Duodenal mucosa (tissue), 2 donors: ENCODE measurements around the gene SCD5.

Experiments used
- H3K27ac ChIP-seq: one replicate; pipeline ENCODE4 v1.7.0; 2013; ENCODE audit warnings: low read depth, low read length
- H3K27me3 ChIP-seq, 2 donors: one replicate each; pipeline ENCODE4 v1.7.0; 2013; ENCODE audit warnings: low read length in 2 of 2, control low read depth in 1 of 2; ENCODE audit not compliant: insufficient read depth in 2 of 2, control insufficient read depth in 1 of 2
- H3K36me3 ChIP-seq, 2 donors: one replicate each; pipeline ENCODE4 v1.7.0; 2013; ENCODE audit warnings: low read length in 2 of 2, control low read depth in 1 of 2; ENCODE audit not compliant: insufficient read depth in 2 of 2, control insufficient read depth in 1 of 2
- H3K4me1 ChIP-seq, 2 donors: one replicate each; pipeline ENCODE4 v1.7.0; 2013; ENCODE audit warnings: low read length in 2 of 2, control low read depth in 1 of 2; ENCODE audit not compliant: insufficient read depth in 2 of 2, control insufficient read depth in 1 of 2
- H3K4me3 ChIP-seq, 2 donors: one replicate each; pipeline ENCODE4 v1.7.0; 2013; ENCODE audit warnings: low read length in 2 of 2, low read depth in 1 of 2
- H3K9ac ChIP-seq, 2 donors: one replicate each; pipeline ENCODE4 v1.7.0; 2013; ENCODE audit warnings: low read length in 2 of 2, low read depth in 1 of 2
- H3K9me3 ChIP-seq, 2 donors: one replicate each; pipeline ENCODE4 v1.7.0; 2013; ENCODE audit warnings: low read length in 2 of 2, control low read depth in 1 of 2; ENCODE audit not compliant: control insufficient read depth in 1 of 2

SCD5 gene

DNA sequence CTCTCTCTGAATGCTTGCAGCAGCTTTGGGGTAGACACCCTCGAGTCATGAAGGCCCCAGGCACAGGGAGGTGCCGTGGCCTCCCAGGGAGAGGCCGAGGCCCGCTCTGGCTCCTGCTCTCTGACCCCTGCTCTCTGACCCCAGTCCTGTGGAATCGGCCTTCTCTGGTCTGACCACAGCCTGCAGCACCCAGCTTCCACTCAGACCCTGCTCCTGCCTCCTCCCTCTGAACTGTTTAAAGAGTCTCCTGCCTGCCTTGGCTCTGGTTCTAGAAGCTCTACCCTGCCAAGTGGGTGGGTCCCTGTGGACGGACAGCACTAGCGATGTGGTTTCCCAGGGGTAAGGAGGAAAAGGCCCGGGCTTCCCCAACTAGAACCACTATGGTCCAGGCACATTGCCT is 158.6 kb downstream of the SCD5 start:
- H3K27ac ChIP-seq = no peak overlapping the region
- no peaks in the 10 kb centered on the region for H3K27me3 ChIP-seq
- H3K9me3 ChIP-seq = no peaks in the 10 kb centered on the region
- H3K4me1 ChIP-seq = no peaks in the 10 kb centered on the region
- no peak overlapping the region for H3K9ac ChIP-seq
- no peaks in the 10 kb centered on the region for H3K36me3 ChIP-seq
- no peak overlapping the region for H3K4me3 ChIP-seq

DNA sequence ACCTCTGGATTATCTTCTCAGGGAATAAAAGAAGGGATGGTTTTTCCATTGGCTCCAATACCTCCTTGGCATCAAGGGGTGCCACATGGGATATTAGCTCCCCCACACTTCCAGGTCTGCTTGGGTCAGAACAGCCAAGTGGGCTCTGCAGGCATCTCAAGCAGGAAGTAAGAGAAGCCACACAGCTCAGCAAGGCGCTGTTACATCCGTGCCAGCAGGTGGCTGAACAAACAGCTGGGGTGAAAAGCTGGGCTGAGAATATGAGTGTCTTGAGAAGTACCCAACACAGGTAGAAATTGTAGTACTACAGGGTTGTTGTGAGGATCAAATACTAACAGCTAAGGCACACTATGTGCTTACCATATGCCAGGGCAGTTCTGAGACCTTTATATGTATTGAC is 160.1 kb downstream of the SCD5 start:
- Histone ChIP-seq H3K9me3 (no peaks in the 10 kb centered on the region), H3K4me3 (no peak overlapping the region), H3K27me3 (no peaks in the 10 kb centered on the region), H3K27ac (no peak overlapping the region), H3K9ac (no peak overlapping the region), H3K4me1 (no peaks in the 10 kb centered on the region), H3K36me3 (no peaks in the 10 kb centered on the region)

GRCh38 chr4:82630079-82630478 is 168.5 kb downstream of the SCD5 start:
- no peak overlapping the region for H3K27ac ChIP-seq
- no peaks in the 10 kb centered on the region for H3K36me3 ChIP-seq
- H3K4me1 ChIP-seq = peaks cover 0 to 4% of the 10 kb centered on the region in 2 donors

GRCh38 chr4:82629238-82630000 is 169.2 kb downstream of the SCD5 start:
- no peaks in the 10 kb centered on the region for H3K27me3 ChIP-seq
- H3K9ac ChIP-seq = no peak overlapping the region
- no peak overlapping the region for H3K27ac ChIP-seq
- H3K36me3 ChIP-seq = no peaks in the 10 kb centered on the region
- no peaks in the 10 kb centered on the region for H3K9me3 ChIP-seq
- H3K4me3 ChIP-seq = no peak overlapping the region
- peaks cover 0 to 4% of the 10 kb centered on the region in 2 donors for H3K4me1 ChIP-seq

More at GRCh38 chr4:82630079-82630478, 168.5 kb downstream of the SCD5 start:
- H3K4me3 ChIP-seq = no peak overlapping the region
- H3K9ac ChIP-seq = no peak overlapping the region
- H3K9me3 ChIP-seq = no peaks in the 10 kb centered on the region
- no peaks in the 10 kb centered on the region for H3K27me3 ChIP-seq

DNA sequence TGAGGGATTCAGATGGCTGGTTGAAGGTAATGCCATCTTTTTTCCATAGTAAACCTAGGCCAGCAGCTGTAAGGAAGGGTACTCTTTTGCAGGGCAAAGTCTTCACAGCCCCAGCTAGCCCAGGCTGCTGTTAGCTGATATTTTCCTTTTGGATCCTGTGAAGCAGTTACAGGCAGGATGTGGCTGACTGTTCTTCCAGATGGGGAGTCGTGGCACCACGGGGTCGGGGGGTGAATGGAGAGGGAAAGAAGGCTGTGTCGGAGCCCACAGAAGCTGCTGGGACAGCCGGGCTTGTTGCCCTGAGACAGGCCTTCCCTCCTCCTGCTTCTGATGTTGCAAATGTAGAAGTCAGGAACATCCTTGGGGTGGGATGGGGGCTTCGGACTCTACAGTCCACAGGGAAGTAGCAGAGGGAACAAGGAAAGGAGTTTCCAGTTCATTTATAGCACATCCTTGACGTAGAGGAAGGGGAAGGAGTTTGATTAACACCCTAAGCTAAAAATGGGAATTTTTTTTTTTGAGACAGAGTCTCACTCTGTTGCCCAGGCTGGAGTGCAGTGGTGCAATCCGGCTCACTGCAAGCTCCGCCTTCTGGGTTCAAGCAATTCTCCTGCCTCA is 172.2 kb downstream of the SCD5 start:
- Histone ChIP-seq H3K27me3 (no peaks in the 10 kb centered on the region), H3K9me3 (no peaks in the 10 kb centered on the region), H3K27ac (no peak overlapping the region), H3K9ac (no peak overlapping the region), H3K4me3 (no peak overlapping the region), H3K36me3 (no peaks in the 10 kb centered on the region), H3K4me1 (peaks cover 0 to 4% of the 10 kb centered on the region in 2 donors)

DNA sequence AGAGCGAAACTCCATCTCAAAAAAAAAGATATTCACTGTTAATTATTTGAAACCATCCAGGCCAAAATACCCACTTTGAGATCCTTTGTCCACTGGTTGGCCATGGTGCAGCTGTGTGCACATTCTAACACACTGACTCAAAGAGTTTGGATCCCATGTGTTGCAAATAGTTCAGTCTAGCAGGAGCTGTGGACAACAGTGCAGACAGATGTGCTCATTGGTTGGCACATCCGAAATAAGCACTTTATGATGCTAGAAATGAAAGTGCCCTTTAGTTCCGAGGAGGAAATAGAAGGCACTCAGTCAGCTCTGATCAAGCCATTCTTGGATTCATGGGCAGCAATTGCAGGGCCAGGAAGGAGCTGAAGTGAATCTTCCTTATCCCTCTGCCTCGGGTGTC is 173.8 kb downstream of the SCD5 start:
- H3K4me3 ChIP-seq = no peak overlapping the region
- H3K9ac ChIP-seq = no peak overlapping the region
- no peaks in the 10 kb centered on the region for H3K27me3 ChIP-seq
- no peak overlapping the region for H3K27ac ChIP-seq
- no peaks in the 10 kb centered on the region for H3K9me3 ChIP-seq
- peaks cover 0 to 4% of the 10 kb centered on the region in 2 donors for H3K4me1 ChIP-seq
- H3K36me3 ChIP-seq = no peaks in the 10 kb centered on the region

- Histone ChIP-seq H3K36me3 (no peaks in the 10 kb centered on the region), H3K4me3 (no peak overlapping the region), H3K27me3 (no peaks in the 10 kb centered on the region), H3K9ac (no peak overlapping the region), H3K27ac (no peak overlapping the region), H3K4me1 (peaks cover 0 to 12% of the 10 kb centered on the region in 2 donors), H3K9me3 (no peaks in the 10 kb centered on the region)
Measured at GRCh38 chr4:82623121-82623683, 175.4 kb downstream of the SCD5 start.

DNA sequence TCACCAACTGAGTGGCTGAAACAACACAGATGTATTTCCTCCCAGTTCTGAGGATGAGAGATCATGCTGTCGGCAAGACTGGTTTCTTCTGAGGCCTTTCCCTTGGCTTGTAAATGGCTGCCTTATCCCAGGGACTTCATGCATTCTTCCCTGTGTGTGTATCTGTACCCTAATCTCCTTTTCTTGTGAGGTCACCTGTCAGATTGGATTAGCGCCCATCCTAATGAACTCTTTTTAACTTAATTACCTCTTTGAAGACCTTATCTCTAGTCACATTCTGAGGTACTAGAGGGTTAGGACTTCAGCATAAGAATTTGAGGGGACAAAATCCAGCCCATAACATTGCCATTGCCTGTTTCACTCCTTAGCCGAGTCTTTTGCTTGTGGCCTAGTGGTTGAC is 177.3 kb downstream of the SCD5 start:
- peaks cover 0 to 7% of the 10 kb centered on the region in 2 donors for H3K4me1 ChIP-seq
- no peaks in the 10 kb centered on the region for H3K9me3 ChIP-seq
- H3K4me3 ChIP-seq = no peak overlapping the region
- H3K27ac ChIP-seq = no peak overlapping the region
- no peaks in the 10 kb centered on the region for H3K36me3 ChIP-seq
- no peak overlapping the region for H3K9ac ChIP-seq
- H3K27me3 ChIP-seq = no peaks in the 10 kb centered on the region

DNA sequence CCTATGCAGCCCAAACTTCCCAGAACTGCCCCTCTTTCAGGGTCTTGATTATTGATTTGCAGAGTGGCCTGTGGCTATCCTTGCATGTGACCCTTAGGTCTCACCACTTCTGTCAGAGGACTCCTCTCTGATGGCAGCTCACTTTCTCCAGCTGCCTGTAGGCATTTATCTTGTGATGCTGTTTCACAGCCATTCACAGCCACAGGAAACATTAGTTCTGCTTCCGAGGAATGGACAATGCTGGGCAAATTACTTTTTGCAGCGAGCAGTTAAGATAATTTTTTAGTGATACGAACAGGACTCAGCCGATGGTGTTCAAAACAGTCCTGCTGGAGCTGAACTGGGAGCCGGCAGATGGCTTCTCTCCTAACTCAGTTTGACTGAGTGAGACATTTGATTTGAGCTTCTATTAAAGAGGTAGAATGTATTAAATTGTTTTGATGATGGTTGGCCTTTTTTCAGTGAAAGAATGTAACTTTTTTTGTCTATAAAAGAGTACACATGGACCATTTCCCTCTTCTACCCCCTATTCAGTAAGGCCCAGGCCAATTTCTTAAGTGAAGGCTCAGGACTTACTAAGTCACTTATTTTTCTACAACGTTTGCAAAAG is 178.4 kb downstream of the SCD5 start:
- Histone ChIP-seq H3K4me3 (no peak overlapping the region), H3K4me1 (peaks cover 0 to 7% of the 10 kb centered on the region in 2 donors), H3K9ac (no peak overlapping the region), H3K27ac (no peak overlapping the region), H3K27me3 (no peaks in the 10 kb centered on the region), H3K9me3 (no peaks in the 10 kb centered on the region), H3K36me3 (no peaks in the 10 kb centered on the region)

GRCh38 chr4:82618103-82618720 is 180.4 kb downstream of the SCD5 start:
- no peak overlapping the region for H3K27ac ChIP-seq
- H3K9me3 ChIP-seq = no peaks in the 10 kb centered on the region
- H3K9ac ChIP-seq = no peak overlapping the region
- no peak overlapping the region for H3K4me3 ChIP-seq
- H3K27me3 ChIP-seq = no peaks in the 10 kb centered on the region
- no peaks in the 10 kb centered on the region for H3K36me3 ChIP-seq
- peaks cover 0 to 7% of the 10 kb centered on the region in 2 donors for H3K4me1 ChIP-seq
